Sciatic nerve (tissue), 2 donors: Measurements from ENCODE around the gene CHD9NB. TPM values are rescaled to one million over a fixed set of nuclear protein-coding genes. Genes with fewer than 3 reads are reported as not detected.
"Not testable (repeated sequence)": the region's sequence is repeated elsewhere in the genome, so short reads cannot be mapped to it uniquely, and the experiment has no call there.

ENCODE experiments used
- ATAC-seq: fragments of 200-7000 bp; cut with Tn5 transposase; one replicate; pipeline ENCODE4 v1.9.1; 2020; ENCODE audit warnings: mild to moderate bottlenecking, moderate library complexity
- DNase-seq: peaks from one replicate; pipeline ENCODE4 v3.0.0-alpha.2; 2020; ENCODE audit warnings: low spot score
- intact Hi-C: fragments of 100-400 bp; cut with DNase I; formaldehyde crosslinking; loops from one replicate; pipeline ENCODE4 v1.14.2; 2022
- total RNA-seq: library from RNA; stranded (reverse); fragmentation: NEBNext Ultra II Directional; extraction: Animal tissue kit (Norgen Biotek cat#: 25700); gene quantifications from one replicate; pipeline ENCODE4 v1.2.1, GENCODE V29; 2021
- donor health status: DM: no; HTN: no; CAD: no.
- donor health status: DM: no; HTN: no; CAD: no.

CHD9NB gene
- total RNA-seq, 1 donor from 2014 or later, result 7.5 TPM

DNA sequence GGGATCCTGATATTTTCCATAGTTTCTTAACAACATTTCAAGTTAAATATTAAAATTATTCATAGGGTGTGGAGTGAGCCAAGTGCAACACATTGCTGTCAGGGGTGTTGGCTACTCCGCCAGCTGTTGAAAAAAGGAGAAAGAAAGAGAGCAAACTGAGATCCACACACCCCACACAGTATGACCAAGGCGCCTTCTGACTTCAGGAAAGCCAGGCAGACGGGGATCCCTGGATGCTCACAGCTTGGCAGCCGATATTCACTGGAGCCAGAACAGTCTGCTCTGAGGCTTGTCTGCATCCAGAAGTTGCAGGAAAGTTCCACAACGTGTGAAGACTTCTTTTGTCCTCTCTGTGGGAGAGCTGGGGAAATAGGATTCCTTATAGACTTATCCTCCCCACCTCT is 9.3 kb downstream of the CHD9NB start:
- ATAC-seq (peak; percentile 58), DNase-seq (no peak)
- intact Hi-C loops, result no loop called here

DNA sequence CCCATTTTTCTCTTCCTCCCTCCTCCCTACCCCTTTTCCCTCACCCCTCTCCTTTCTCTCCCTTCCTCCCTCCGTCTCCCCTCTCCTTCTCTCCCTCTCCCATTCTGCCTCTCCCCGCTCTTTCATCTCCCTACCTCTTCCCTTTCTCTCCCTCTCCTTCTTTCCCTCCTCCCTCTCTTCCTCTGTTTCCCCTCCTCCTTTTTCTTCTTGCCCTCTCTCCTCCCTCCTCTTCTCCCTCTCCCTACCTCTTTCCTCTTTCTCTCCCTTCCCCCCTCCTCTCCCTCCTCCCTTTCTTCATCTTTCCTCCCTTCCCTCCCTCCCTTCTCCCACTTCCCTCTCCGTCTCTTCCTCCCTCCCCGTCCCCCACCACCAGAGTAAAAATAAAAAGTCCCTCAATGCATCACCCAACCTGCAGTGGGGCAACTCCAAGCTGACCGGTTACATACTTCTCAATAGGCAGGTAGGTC is 10.4 kb downstream of the CHD9NB start:
- peak; percentile 43 for ATAC-seq
- no peak for DNase-seq
- intact Hi-C loops, result no loop called here

- DNase-seq (peak; percentile 87), ATAC-seq (peak; percentile 91)
- intact Hi-C loops, result no loop called here
Measured at GRCh38 chr16:53041320-53042051, 11.2 kb downstream of the CHD9NB start.

DNA sequence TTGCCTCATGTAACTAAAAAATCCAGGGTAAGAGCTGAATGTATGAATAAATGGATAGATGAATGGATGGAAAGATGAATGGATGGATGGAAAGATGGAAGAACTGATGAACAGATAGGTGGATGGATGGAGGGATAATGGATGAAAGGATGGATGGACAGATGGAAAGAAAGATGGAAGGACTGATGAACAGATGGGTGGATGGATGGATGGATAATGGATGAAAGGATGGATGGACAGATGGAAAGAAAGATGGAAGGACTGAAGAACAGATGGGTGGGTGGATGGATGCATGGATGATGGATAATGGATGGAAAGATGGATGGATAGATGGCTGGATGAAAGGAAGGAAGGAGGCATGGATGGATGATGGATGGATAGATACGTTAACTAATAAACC is 11.9 kb downstream of the CHD9NB start:
- intact Hi-C loops, result no loop called here
- ATAC-seq, result no peak

DNA sequence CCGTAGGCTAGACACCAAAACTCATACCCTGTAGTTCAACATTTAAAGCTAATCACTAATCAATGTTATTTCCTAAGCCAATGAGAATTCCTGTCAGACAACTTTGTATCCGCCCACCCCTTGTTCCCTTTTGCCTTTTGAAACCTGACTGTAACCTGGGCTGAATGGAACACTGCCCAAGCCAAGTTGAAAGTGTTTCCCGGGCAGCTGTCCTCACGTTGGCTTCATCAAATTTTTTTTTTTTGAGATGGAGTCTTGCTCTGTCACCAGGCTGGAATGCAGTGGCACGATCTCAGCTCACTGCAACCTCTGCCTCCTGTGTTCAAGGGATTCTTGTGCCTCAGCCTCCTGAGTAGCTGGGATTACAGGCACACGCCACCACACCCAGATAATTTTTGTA is 16.0 kb downstream of the CHD9NB start:
- DNase-seq, ATAC-seq, intact Hi-C loops: not testable (repeated sequence)

More for the DNA sequence above, 11.9 kb downstream of the CHD9NB start:
- DNase-seq, result no peak

- no peak for ATAC-seq
- DNase-seq, result no peak
- intact Hi-C loops, result no loop called here
Measured at GRCh38 chr16:53036066-53036465, 16.6 kb downstream of the CHD9NB start.

- intact Hi-C loops, result no loop called here
- DNase-seq (no peak), ATAC-seq (no peak)
Measured at GRCh38 chr16:53035176-53035942, 17.3 kb downstream of the CHD9NB start.

DNA sequence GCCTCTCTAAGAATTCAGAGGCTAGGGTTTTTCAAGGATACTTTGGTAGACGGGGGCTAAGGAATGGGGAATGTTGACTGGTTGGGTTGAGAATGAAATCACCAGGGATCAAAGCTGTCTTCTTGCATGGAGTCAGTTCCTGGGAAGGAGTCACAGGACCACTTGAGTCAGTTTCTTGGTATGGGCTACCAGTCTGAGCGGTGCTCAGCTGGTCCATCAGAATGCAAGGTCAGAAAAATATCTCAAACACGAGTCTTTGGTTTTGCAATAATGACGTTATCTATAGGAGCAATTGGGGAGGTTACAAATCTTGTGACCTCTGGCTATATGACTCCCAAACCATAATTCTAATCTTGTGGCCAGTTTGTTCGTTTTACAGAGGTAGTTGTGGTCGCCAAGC is 18.4 kb downstream of the CHD9NB start:
- intact Hi-C loops, result no loop called here
- ATAC-seq, result no peak
- DNase-seq, result no peak

GRCh38 chr16:53031323-53031942 is 21.3 kb downstream of the CHD9NB start:
- intact Hi-C loops, result no loop called here
- ATAC-seq, result peak; percentile 87
- DNase-seq, result no peak

DNA sequence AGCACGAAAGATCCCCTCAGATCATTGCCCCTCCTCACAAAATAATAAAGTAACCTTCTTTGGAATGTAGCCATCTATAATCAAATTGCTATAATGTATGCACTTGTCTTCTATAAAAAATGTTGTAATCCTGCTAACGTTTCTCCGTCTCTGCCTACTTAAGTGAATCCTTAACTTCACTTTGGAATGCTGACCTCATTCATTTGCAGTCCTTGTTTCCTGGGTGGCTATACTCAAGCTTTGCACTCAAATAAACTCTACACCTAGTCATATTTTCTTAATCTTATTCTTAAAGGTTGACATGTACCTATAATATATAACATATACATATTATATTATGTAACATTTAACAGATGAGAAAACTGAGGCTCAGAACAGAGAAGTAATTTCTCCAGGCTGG is 22.7 kb downstream of the CHD9NB start:
- no peak for ATAC-seq
- intact Hi-C loops, result no loop called here
- DNase-seq, result no peak

- DNase-seq, result no peak
- intact Hi-C loops, result no loop called here
- no peak for ATAC-seq
Measured at GRCh38 chr16:53024045-53024444, 28.7 kb downstream of the CHD9NB start.

DNA sequence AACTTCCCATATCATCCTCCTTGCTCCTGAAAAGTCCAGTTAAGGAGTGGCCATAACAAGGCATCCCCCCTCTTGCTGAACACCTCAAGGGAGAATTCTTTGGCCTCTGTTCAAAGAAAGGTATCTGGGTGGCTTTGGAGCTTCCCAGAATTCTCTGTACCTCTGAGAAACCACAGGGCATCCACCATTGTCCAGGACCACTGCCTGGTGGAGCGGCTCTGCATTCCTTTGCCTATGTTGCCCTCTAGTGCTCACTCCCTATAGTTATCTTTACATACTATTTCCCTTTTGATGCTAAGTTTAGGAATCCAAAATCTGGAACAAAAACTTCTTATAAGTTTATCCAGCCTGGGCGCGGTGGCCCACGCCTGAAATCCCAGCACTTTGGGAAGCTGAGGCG is 30.3 kb downstream of the CHD9NB start:
- DNase-seq (no peak), ATAC-seq (peak; percentile 88)
- intact Hi-C loops, result no loop called here

DNA sequence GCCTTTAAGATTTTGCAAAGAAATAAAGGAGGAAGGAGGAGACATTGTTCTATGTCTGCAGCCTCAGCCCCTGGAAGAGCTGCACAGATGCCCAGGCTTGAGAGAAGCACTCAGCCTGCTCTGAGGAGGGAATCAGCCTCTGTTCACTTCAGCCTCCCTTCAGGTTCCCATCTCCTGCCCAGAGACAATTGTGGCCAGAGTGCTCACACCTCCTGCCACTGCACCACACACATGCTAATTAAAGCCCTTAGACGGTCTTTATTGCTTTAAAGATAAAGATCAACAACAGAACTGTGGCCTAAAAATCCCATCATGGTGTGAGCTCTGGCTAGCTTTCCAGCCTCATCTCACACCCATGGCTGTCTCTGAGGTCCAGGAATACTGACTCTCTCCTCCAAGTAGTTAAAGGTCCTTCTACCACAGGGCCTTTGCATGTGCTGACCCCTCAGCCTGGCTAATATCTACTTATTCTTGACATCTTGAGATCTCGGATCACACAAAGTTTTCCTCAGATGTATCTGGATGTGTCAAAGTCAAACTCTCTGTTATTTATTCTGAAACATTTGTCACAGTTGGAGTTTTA is 33.8 kb downstream of the CHD9NB start:
- no peak for ATAC-seq
- intact Hi-C loops, result no loop called here
- no peak for DNase-seq

DNA sequence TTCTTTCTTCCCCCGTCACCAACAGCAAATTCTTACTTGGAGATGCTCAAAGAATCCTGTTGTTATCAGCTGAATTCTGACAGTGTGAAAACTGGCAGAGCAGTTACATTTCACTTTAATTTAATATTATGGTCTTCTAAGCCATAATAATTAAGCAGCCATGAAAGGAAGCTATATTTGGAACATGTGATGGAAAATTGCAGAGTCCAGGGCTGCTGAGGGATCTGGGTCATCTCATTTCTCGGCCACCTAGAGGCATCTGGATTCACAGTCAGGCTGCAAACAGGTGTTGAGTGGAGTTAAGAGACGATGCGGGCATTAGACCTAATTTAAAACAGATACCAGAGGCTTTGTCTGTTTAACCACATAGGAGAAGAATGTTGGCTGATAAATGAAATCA is 38.4 kb downstream of the CHD9NB start:
- no peak for ATAC-seq
- intact Hi-C loops, result no loop called here
- no peak for DNase-seq

DNA sequence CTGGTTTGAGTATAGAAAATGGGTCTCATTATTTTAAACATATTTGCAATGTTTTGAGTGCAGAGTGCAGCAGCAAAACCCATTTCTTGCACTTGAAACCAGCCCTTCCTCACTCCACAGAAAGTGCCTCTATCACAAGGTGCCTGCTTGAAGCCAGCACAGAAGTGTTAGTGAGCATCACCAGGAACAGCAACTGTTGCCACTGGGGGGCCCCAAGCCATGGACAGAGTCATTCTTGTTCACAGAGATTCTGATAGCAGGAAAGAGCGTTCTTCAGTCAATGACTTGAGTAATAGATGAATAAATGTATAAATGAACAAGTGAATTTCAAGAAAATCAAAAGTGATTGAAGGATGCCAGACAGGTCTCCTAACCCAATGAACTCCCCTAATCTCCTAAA is 45.6 kb downstream of the CHD9NB start:
- ATAC-seq, result no peak
- DNase-seq, result no peak
- intact Hi-C loops, result no loop called here

DNA sequence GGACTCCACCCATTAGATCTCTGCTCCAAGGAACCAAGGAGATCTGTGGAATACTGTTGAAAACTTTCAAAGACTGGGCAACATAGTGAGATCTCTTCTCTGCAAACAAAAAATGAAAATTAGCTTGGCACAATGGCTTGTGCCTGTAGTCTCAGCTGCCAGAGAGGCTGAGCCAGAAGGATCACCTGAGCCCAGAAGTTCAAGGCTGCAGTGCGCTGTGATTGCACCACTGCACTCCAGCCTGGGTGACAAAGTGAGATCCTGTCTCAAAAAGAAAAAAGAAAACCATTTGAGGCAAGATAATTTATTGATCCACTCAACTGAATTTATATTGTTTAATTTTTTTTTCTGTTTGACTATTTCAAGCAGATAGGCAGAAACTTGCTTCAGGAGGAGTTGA is 54.8 kb downstream of the CHD9NB start:
- intact Hi-C loops, result no loop called here
- ATAC-seq (no peak), DNase-seq (no peak)

GRCh38 chr16:52994942-52995341 is 57.8 kb downstream of the CHD9NB start:
- DNase-seq (no peak), ATAC-seq (no peak)
- intact Hi-C loops, result no loop called here

DNA sequence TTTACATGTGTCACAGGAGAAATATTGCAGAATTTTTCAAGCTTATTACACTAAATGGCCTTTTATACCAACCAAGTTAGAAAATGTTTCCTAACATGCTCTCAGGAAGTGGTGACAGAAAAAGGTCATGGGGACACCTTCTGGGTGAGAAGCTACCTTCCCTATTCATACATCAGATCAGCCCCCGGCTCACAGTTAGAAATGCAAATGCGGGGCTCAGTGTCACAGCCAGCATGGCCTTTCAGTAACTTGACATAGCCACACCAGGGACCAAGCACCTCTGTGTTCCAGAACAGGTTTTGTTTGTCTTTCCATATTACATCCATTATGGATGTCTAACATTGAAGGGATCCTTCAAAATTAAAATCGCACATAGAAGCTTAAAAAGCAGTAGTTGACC is 59.5 kb downstream of the CHD9NB start:
- DNase-seq (no peak), ATAC-seq (no peak)
- intact Hi-C loops, result no loop called here

DNA sequence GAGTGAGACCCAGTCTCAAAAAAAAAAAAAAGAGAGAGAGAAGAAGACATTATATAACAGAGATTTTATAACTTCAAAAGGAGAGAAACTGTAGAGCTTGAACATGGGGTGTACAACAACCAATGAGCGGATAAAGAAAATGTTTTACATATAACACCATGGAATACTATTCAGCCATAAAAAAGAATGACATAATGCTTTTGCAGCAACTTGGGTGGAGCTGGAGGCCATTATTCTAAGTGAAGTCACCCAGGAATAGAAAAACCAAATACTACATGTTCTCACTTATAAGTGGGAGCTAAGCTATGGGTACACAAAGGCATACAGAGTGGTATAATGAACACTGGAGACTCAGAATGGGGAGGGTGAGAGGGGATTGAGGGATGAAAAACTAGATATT is 61.1 kb downstream of the CHD9NB start:
- intact Hi-C loops, result no loop called here
- no peak for DNase-seq
- no peak for ATAC-seq
